EL (cell line): ENCODE data around the gene KPNB1.

Experiments
- DNase-seq: peaks from one replicate; pipeline ENCODE4 v3.0.0-alpha.2; 2016

KPNB1 gene

GRCh38 chr17:47698749-47699535, 49.2 kb downstream of the KPNB1 start:
- DNase-seq = peak; percentile 53

- DNase-seq = no peak
These were observed 49.8 kb downstream of the KPNB1 start for GRCh38 chr17:47699536-47699840.

DNA sequence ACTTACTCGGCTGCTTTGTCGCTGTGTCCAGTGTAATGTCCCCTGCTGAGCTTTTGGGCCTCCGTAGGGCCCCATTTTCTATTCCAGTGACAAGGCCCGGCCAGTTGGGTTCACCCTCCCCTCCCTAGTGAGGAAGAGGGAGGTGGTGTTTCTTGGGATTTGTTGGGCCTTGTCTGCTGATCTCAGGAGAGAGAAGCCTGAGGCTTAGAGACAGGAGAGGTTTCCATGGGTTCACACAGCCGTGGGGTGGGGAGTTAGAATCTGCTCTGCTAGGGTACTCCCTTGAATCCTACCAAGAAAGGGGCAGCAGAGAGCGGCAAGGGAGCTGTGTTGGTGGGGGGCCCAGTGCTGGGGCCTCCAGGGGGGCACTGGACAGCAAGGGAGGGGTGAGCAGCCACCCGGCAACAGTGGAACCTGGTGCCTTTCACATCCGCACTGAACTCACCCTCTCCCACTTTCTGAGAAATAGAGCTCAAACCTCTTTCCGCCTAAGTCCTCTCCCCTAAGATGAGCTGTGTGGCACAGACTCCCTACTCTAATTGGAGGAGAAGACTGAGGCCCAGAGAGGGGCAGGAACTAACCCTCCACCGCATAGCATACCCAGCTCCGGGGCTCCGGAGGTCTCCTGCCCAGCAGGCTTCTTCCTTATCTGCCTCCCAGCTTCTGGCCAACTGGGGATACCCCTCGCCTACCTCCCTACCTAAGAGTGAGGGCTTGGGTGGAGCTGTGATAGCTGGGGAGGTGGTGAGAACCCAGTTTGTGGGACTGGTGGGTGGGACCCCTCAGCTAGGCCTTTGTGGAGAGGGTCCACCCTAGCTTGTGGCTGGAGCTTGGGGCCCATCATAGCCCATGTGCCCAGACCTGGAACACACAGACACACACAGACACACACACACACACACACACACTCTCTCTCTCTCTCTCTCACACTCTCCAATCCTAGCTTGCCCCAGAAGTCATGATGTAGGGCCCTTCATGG, 51.0 kb downstream of the KPNB1 start:
- DNase-seq = no peak

- DNase-seq = no peak
These were observed 51.9 kb downstream of the KPNB1 start for GRCh38 chr17:47701608-47702007.

GRCh38 chr17:47702391-47702995, 52.8 kb downstream of the KPNB1 start:
- no peak for DNase-seq

DNA sequence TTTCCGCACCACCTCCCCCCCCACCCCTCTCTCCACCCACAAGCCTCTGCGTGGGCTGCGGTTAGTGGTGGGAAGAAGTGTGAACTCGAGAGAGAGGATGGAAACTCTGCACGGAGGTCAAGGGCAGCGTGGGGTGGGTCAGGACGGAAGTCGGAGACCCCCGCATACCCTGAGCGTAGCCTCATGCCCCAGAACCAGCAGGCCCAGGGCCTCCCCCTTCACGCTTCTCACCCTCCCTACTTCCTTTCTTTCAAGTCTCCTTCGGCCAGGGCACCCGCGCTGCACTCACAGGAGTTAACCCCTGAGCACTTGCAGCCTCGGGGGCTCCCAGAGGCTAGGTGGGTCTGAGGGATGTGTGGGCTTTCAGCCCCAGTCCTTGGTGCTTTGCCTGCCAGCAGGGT, 53.5 kb downstream of the KPNB1 start:
- DNase-seq = no peak

- DNase-seq = no peak
These were observed 54.0 kb downstream of the KPNB1 start for GRCh38 chr17:47703671-47704070.

GRCh38 chr17:47704116-47704515, 54.4 kb downstream of the KPNB1 start:
- no peak for DNase-seq

- DNase-seq = no peak
These were observed 55.0 kb downstream of the KPNB1 start for GRCh38 chr17:47704736-47705135.

GRCh38 chr17:47705536-47706530, 56.1 kb downstream of the KPNB1 start:
- DNase-seq = no peak

DNA sequence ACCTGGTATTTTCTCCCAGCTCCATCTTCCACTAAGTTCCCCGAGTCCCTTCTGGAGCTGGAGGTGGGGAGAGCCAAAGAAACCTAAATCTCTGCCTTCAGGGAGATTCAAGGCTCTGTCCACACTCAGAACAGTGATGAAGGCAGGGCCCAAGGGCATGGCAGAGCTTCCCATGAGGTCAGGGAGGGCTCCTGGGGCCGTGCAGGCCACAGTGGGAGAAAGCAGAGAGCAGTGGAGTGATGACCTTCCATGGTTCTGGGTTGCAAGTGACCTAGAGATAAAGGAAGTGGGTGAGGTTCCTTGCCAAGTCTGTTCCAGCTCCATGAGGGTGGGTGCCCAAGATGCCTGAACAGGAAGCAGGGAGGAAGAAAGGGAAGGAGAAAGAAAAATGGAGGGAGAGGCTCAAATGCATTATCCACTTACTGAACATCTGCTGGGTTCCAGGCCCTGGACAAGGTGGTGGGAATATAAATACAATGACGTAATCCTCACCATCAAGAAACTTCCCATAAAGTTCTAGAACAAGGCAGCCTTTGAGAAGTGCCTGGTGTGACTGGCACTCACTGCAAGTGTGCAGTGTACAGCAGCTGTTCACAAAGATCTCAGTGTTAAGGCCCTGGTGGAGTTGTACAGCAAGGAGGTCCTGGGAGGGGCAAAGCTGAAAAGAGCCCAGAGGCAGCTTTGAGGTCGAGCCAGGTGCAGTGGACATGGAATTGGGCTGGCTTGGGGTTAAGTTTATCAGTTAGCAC, 57.5 kb downstream of the KPNB1 start:
- no peak for DNase-seq

- DNase-seq = no peak
These were observed 58.2 kb downstream of the KPNB1 start for GRCh38 chr17:47707884-47708283.

DNA sequence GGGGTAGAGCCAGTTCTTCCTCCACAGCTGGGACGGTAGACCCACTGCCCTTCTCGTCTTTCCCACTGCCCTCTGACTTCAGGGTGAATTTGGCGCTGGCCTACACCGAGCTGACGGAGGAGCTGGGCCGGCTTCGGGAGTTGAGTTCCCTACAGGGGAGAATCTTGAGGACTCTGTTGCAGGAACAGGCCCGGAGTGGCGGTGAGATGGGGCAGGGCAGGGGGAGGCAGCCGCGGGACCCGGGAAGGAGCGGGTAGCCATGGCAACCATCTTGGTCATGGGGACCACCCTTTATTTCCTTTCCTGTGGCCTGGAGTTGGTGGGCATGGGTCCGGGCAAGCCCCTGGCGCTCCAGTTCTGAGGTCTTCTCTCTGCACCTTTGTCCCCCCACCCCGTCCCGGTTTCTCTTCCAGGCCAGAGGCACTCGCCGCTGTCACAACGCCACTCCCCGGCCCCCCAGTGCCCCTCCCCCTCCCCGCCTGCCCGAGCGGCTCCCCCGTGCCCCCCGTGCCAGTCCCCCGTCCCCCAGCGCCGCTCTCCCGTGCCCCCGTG, 58.7 kb downstream of the KPNB1 start:
- DNase-seq = no peak

GRCh38 chr17:47708864-47709541, 59.3 kb downstream of the KPNB1 start:
- no peak for DNase-seq

DNA sequence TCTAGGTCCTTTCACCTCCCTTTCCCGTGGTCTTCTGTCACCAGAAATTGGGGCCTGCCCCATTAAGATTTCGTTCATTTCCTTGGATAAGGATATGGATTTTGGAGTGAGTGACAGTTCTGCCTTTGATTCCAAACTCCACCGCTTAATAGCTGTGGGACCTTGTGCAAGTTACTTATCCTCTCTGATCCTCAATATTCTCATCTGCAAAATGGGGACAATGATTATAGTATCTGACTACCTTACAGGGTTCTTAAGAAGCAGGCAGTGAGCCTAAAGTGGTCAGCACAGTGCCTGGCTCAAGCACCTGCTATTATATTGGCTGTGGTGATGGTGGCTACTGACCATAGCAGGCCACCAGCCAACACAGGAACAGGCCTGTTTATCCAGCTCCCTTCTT, 59.9 kb downstream of the KPNB1 start:
- no peak for DNase-seq

GRCh38 chr17:47711366-47712099, 61.8 kb downstream of the KPNB1 start:
- DNase-seq = no peak

DNA sequence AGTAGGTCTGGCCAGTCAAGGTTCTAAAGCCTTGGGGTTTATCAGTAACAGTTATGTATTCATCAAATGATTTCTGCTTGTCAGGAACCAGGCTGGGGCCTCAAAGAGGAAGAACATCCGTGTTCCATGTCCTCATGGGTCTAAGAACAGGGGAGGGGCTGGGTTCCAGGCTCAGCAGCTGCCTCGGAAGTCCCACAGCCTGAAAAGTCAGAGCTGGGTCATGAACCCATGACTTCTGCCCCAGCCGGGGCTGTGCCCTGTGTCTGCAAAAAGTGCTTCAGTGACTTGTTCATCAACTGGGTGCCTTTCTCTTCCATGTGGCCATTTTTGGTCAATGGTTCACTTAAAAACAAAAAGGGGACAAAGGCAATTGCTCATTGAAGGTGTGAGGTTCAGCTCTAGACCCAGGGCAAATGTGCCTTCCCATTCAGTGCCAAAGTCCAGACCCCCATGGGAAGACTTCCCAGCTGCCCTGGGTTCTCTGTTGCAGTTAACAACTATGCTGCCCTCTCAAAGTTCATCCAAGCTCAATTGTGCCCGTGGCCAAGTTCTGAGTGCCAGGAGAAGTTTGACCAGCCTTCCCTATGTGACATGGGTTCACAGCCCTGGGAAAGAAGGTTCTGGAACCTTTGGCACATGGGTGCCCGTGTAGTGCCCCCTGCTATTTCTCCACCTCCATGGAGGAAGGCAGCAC, 62.8 kb downstream of the KPNB1 start:
- no peak for DNase-seq

GRCh38 chr17:47713980-47714700, 64.4 kb downstream of the KPNB1 start:
- DNase-seq = no peak
